Globus pallidus (tissue), 1 donor: ENCODE results near the gene NOS1.

Experiments used
- DNase-seq: peaks from one replicate; pipeline ENCODE4 v3.0.0-alpha.2; 2015; ENCODE audit warnings: low spot score

Gene NOS1

GRCh38 chr12:117330441-117331113 is 30.8 kb downstream of the NOS1 start:
- no peak for DNase-seq

- no peak for DNase-seq
These were observed 31.7 kb downstream of the NOS1 start for GRCh38 chr12:117329756-117330155.

- DNase-seq: no peak
These were observed 32.8 kb downstream of the NOS1 start for GRCh38 chr12:117328556-117329100.

- no peak for DNase-seq
These were observed 39.0 kb downstream of the NOS1 start for GRCh38 chr12:117322428-117322827.

GRCh38 chr12:117321572-117321971 is 39.9 kb downstream of the NOS1 start:
- no peak for DNase-seq

- no peak for DNase-seq
These were observed 42.8 kb downstream of the NOS1 start for GRCh38 chr12:117318591-117318990.

DNA sequence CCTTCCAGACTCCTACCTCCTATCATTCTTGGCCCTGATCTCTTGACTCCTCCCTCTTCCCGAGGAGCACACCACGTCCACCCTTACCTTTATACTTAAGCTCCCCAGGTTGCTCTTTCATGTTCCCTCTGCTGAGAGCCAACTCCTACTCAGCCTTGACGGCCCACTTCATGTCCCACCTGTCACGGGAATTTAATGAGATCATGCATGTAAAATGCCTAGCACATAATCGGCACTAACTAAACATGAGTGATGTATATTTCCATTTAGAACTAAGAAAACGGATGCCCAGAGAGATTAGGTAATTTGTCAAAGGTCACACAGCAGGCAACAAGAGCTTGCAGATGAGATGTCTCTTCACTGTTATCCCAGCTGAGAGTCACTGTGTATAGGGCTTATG is 45.1 kb downstream of the NOS1 start:
- DNase-seq: no peak

DNA sequence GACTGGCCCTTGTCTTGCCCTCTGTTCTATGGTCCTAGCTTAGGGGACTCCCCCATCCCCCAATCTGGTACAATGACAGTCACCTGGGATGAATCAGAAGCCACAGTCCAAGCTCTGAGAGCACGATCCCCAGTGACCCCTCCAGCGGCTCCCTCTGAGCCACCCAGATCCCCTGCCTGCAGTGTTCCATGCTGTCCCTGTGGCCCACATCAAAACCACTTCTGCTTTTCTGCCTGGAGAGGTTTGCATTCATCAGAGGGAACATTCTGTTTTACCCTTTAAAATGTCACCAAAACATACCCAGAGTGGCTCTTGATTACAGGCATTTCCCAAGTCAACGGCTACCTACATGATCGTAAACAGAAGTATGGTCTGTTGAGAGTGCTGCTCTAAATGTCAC is 47.5 kb downstream of the NOS1 start:
- no peak for DNase-seq

- no peak for DNase-seq
These were observed 48.7 kb downstream of the NOS1 start for GRCh38 chr12:117312770-117313169.

DNA sequence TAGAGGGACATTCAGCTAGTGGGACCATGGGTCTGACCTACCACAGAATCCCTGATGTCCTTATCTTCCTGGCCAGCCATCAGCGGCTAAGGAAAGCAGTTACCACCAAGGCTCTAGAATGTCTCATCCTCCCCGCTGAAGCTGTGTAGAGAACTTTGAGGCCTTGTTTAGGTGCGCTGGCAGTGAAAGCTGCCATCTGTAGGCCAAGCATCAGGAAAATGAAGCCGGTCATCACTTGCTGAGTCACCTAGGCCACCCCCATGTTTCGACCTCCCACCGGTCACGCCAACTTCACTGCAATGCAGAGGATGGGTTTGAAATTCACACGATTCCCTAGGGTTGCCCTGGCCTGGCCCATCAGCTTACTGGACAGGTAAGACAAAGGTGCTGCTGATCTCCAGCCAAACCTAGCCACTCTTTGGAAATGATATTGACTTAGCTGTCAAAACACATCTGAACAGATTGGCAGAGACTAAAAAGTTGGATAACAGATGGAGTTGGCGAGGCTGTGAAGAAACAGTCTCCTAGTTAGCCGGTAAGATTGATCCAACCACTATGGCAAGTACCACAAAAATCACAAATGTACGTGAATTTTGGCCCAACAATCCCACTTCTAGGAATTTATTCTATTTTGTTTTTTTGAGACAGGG is 52.0 kb downstream of the NOS1 start:
- DNase-seq: no peak

GRCh38 chr12:117300174-117300573 is 61.3 kb downstream of the NOS1 start:
- no peak for DNase-seq

DNA sequence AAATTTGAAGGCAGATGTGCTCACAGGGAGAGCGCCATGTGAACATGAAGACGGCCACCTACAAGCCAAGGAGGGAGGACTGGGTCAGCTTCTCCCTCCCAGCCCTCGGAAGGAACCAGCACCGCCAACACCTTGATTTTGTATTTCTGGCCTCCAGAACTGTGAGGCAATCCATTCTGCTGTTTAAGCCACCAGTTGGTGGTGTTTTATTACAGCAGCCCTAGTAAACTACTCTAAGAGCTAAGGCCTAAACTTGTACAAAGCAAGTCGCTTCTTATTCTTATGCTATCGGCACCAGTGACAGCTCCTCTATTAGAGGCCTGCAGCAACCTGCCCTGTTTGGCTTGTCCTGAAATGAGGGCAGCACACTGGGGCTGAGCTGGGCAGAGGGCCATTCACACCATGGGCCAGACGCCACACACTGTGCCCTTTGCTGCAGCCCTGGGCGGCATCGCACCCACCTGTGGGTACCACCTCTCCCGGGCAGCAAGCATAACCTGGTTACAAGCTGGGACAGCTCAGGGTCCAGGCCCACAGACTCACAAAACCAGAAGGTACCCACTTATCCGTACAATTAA is 62.7 kb downstream of the NOS1 start:
- no peak for DNase-seq

- no peak for DNase-seq
These were observed 63.2 kb downstream of the NOS1 start for GRCh38 chr12:117298191-117298590.

DNA sequence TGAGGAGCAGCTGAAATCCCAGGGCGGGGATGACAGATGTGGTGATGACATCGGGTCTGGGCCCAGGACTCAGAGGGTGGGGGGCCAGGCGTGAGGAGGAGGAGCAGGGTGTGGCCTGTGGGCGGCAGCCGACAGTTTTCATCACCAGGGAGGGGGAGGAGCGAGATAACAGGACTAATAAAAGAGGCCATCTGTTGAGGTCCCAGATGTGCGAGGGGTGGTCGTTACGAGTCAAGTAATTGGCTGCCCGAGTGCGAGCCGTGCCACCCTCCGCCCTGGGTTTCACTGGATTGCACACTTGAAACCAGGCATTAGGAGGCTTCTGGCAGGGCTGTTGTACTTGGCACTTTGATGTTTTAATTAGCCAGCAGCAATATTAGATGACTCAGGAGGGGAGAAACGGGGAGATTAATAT is 67.2 kb downstream of the NOS1 start:
- no peak for DNase-seq

GRCh38 chr12:117293510-117293909 is 67.9 kb downstream of the NOS1 start:
- no peak for DNase-seq

- no peak for DNase-seq
These were observed 68.7 kb downstream of the NOS1 start for GRCh38 chr12:117292688-117293087.

DNA sequence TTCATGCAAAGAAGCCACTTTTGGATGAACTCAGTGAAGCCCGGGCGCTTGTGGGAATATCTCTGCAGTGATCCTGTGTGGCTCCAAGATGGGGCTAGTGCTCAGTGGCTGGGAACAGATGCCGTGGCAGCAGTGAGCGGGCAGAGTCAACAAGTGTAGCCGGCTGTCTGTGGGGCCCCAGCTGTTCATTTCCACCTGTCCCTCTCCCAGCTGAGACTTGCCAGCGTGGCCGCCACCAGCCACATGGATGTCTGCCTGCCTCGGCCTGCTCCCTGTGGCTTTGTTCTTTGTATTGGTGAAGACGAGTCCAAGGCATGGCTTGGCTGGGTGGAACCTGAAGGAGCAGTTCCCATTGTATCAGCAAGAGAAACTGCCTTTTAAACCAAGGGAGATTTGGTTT is 77.3 kb downstream of the NOS1 start:
- no peak for DNase-seq

- no peak for DNase-seq
These were observed 78.9 kb downstream of the NOS1 start for GRCh38 chr12:117282490-117282889.

DNA sequence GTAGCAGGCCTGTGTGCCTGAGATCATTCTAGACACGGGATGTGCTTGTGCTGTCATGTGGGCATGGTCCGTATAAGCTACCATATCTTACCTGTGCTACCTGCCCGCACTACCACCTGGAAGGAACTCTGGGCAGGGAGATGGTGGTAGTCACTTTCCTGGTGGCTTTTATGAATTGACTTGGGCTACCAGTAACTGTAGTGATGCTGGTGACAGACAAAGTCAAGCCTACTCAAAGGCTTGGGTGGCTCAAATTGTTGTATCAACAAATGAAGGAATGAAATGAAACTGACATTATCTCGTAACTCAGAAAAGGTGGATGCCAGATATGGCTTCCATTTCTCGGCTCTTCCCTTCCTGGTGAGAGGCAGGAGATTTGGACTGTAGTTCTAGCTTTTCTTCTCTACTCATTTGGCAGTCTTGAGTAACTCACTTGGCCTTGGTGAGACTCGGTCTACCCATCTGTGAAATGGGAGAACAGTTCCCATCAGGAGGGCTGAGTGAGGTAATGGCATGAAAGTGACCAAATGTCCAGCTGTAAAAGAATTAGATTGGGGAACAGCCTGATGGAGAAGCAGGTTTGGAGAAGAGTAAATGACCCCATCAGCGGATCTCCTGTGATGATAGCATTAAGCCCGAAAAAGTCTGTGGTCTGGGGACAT is 81.3 kb downstream of the NOS1 start:
- no peak for DNase-seq

DNA sequence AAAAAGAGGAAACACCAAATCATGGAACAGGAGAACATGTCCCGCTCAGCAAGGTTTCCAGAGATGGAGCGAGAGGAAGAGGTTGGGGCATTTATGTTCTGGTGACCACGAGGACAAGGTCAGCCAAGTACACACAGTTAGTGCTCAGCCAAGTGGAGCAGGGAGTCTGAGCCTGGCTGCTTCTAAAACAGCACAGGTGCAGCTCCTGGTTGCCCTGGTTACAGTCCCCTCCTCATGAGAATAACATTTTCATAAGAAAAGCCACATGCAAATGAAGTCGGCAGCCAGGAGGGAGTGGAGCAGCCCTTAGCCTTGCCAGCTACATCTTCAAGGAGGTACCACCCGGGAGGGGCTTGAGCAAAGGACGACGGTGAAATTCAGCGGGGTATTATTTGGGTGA is 81.8 kb downstream of the NOS1 start:
- DNase-seq: no peak

GRCh38 chr12:117277875-117278274 is 83.6 kb downstream of the NOS1 start:
- no peak for DNase-seq

GRCh38 chr12:117273091-117273490 is 88.3 kb downstream of the NOS1 start:
- DNase-seq: no peak

- no peak for DNase-seq
These were observed 88.7 kb downstream of the NOS1 start for GRCh38 chr12:117272690-117273089.
